Transverse colon (tissue), 4 donors: Measurements from ENCODE around the gene RAPGEF5. TPM values are rescaled to one million over a fixed set of nuclear protein-coding genes. Genes with fewer than 3 reads are reported as not detected.

ENCODE experiments used
- DNase-seq: peaks from one replicate; pipeline ENCODE4 v3.0.0-alpha.2; 2019
- H3K27ac ChIP-seq, 4 donors: fragments of 200-600 bp; sonication (generic); 2 replicates each; pipeline ENCODE4 v1.5.1; 2016 to 2018; ENCODE audit warnings: inconsistent platforms in 4 of 4
- H3K27me3 ChIP-seq: fragments of 200-600 bp; sonication (generic); 2 replicates; pipeline ENCODE4 v1.5.1; 2017; ENCODE audit warnings: inconsistent platforms
- H3K36me3 ChIP-seq, 4 donors: fragments of 200-600 bp; sonication (generic); 2 replicates each; pipeline ENCODE4 v1.5.1; 2017 to 2019; ENCODE audit warnings: inconsistent platforms in 4 of 4
- H3K4me1 ChIP-seq, 4 donors: fragments of 200-600 bp; sonication (generic); 2 replicates each; pipeline ENCODE4 v1.5.1; 2017 to 2020; ENCODE audit warnings: inconsistent platforms in 4 of 4
- H3K4me3 ChIP-seq, 4 donors: fragments of 200-600 bp; sonication (generic); 1 replicate in 1 of 4; 2 replicates in 3 of 4; pipeline versions ENCODE4 v1.5.1 to v1.6.1; 2017 to 2019; ENCODE audit warnings: inconsistent platforms in 4 of 4
- H3K9me3 ChIP-seq, 2 donors: fragments of 200-600 bp; sonication (generic); 2 replicates each; pipeline ENCODE4 v1.5.1; 2017 to 2019; ENCODE audit warnings: inconsistent platforms in 2 of 2
- EP300 ChIP-seq: sonication (generic); formaldehyde crosslinking; IDR thresholded peaks from one replicate; pipeline ENCODE4 v1.6.1; 2017; ENCODE audit warnings: antibody characterized with exemption, low read depth
- POLR2A ChIP-seq: fragments of 450-650 bp; IDR thresholded peaks from one replicate; pipeline ENCODE4 v1.6.1; 2016; ENCODE audit warnings: antibody characterized with exemption, mild to moderate bottlenecking, moderate library complexity
- POLR2AphosphoS5 ChIP-seq, 3 donors: sonication (generic); formaldehyde crosslinking; IDR thresholded peaks; one replicate each; pipeline ENCODE4 v1.6.1; 2016; ENCODE audit warnings: antibody characterized with exemption in 3 of 3
- WGBS, 2 donors: methylation state at CpG; one replicate each; pipeline ENCODE4 v1.1.5; 2018; ENCODE audit warnings: low coverage in 1 of 2; 5-methylcytosine and 5-hydroxymethylcytosine counted together
- in situ Hi-C, 4 donors: fragments of 200-750 bp; cut with MboI; loops; one replicate each; pipeline versions ENCODE4 v1.15.0 to v1.15.1; 2017; ENCODE audit warnings: low sequenced_read_pairs in 3 of 4, low pct_ligation_motif_present in 1 of 4, low pct_unique_long_range_greater_than_20kb in 1 of 4
- intact Hi-C: fragments of 100-400 bp; cut with DNase I; formaldehyde crosslinking; loops from one replicate; pipeline ENCODE4 v1.15.1; 2023; ENCODE audit warnings: low total_unique reads
- total RNA-seq, 4 donors: library from RNA; depleted of rRNA; stranded (reverse); fragments of >200 nt; gene quantifications; one replicate each; pipeline ENCODE4 v1.1.0, GENCODE V29; 2016
- TF ChIP-seq, protein P1 (sequence below), 5 experiments: fragments of 200-600 bp in 3 of 5; fragments of 450-650 bp in 2 of 5; sonication (generic) in 3 of 5; IDR thresholded peaks; 1 replicate in 2 of 5; 2 replicates in 3 of 5; pipeline ENCODE4 v1.5.1; 2016 to 2017; ENCODE audit warnings: antibody characterized with exemption in 5 of 5, inconsistent platforms in 3 of 5, mild to moderate bottlenecking in 2 of 5, moderate library complexity in 1 of 5

Gene RAPGEF5
- total RNA-seq, 4 donors from 2014 or later: 82.3 to 112 (median 100) TPM

DNA sequence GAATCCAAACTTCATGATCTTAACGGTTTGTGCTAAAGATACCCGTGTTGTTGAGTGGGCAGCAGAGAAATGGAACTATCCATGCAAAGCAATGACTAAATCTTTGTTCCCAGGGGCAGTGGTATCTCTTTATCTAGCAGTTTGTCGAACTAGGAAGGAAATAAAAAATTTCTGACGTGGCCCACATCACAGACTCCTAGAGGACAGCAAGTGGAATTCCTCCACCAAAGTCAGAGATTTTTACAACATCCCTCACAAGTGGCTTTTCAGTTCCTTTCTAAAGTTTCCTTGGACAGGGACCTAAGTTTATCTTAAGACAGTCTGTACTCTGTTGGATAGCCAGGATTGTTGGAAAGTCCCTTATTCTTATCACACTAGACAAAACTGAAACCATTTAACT is 136.0 kb downstream of the RAPGEF5 start:
- in situ Hi-C loops: no loop called here
- H3K27ac ChIP-seq: peak overlapping the region in 3 of 4 donors; percentile 39 to 52 (median 49)
- intact Hi-C loops: no loop called here
- no peak for DNase-seq
- no peaks in the 10 kb centered on the region for H3K27me3 ChIP-seq
- TF ChIP-seq, protein P1, sequence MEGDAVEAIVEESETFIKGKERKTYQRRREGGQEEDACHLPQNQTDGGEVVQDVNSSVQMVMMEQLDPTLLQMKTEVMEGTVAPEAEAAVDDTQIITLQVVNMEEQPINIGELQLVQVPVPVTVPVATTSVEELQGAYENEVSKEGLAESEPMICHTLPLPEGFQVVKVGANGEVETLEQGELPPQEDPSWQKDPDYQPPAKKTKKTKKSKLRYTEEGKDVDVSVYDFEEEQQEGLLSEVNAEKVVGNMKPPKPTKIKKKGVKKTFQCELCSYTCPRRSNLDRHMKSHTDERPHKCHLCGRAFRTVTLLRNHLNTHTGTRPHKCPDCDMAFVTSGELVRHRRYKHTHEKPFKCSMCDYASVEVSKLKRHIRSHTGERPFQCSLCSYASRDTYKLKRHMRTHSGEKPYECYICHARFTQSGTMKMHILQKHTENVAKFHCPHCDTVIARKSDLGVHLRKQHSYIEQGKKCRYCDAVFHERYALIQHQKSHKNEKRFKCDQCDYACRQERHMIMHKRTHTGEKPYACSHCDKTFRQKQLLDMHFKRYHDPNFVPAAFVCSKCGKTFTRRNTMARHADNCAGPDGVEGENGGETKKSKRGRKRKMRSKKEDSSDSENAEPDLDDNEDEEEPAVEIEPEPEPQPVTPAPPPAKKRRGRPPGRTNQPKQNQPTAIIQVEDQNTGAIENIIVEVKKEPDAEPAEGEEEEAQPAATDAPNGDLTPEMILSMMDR (IDR thresholded peaks at IDR 0.05): no peak
- TF ChIP-seq POLR2AphosphoS5 (IDR thresholded peaks at IDR 0.05) (no peak), EP300 (no peak), POLR2A (no peak)
- no peaks in the 10 kb centered on the region for H3K4me1 ChIP-seq
- 56% methylated on average over 4 of the region's 4 CpGs; no CpG with 5 or more reads in 1 of the 2 donors for WGBS, 2 donors
- no peaks in the 10 kb centered on the region for H3K9me3 ChIP-seq
- no peak overlapping the region for H3K4me3 ChIP-seq
- H3K36me3 ChIP-seq: no peaks in the 10 kb centered on the region

DNA sequence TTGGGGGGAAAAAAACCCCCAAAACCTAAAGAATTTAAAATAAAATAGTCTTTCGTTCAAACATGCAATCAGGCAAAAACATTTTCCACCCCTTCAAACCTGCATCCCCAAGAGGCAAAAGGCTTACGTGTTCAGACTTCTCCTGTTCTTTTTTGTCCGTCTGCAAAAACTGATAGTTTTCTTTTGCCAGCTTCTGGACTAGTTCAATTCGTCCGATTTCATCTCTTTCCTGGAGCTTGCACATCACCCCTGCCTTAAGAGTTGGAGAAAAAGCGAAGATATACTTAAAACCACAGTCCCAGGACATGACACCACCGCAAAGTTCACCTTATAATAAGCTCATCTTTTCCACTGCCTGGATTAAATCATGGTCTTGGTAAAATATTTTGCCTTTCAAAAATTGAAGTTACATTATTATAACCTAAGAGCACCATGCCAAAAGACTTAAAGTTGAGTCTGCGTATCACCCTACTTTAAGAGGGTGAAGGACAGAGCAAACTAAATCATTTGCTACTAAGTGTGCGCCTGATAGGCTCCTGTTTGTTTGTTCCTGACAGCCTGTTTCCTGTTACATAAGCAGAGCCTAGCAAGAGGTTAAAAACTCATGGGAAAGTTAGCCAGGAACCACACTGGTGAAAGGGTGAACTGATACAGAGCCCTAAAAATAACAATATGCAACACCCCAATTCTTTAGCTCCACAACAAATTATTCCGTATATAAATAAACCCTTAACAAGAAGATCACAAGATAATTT is 137.0 kb downstream of the RAPGEF5 start:
- Histone ChIP-seq H3K4me1 (no peaks in the 10 kb centered on the region), H3K27me3 (no peaks in the 10 kb centered on the region), H3K9me3 (no peaks in the 10 kb centered on the region), H3K36me3 (no peaks in the 10 kb centered on the region), H3K4me3 (peak overlapping the region in 2 of 4 donors; percentile 4 to 8), H3K27ac (peak overlapping the region; percentile 20 to 52 (median 46))
- 69 to 70% methylated on average over 10 of the region's 10 CpGs for WGBS, 2 donors
- TF ChIP-seq POLR2A: no peak
- no peak for TF ChIP-seq EP300
- TF ChIP-seq POLR2AphosphoS5 (IDR thresholded peaks at IDR 0.05): no peak
- TF ChIP-seq, protein P1 (IDR thresholded peaks at IDR 0.05): no peak
- intact Hi-C loops (no loop called here), in situ Hi-C loops (no loop called here)
- DNase-seq: no peak

DNA sequence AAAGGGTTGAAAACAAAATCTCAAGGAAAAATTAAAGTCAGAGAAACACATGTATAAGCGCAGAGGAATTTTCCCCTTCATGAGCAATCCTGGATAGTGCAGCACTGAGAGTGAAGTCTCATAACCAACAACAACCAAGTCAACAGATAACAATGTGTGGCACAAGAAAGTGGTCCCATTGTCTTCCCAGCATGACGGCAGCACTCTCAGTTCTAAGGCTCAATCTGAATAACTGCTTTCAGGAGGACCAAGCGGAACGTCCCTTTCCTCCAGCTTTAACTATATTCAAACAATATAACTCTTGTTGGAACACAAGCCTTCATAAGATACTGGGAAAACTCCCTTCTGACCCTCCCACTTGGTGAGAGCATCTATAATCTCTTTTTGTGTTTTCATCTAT is 137.9 kb downstream of the RAPGEF5 start:
- H3K4me3 ChIP-seq: peak overlapping the region in 2 of 4 donors; percentile 4 to 8
- H3K27ac ChIP-seq: peak overlapping the region; percentile 18 to 52 (median 46)
- in situ Hi-C loops: no loop called here
- H3K9me3 ChIP-seq: no peaks in the 10 kb centered on the region
- H3K36me3 ChIP-seq: no peaks in the 10 kb centered on the region
- TF ChIP-seq, protein P1 (IDR thresholded peaks at IDR 0.05): no peak
- peak in 1 of 3 donors; percentile 31 for TF ChIP-seq POLR2AphosphoS5 (IDR thresholded peaks at IDR 0.05)
- no peak for TF ChIP-seq POLR2A
- no peaks in the 10 kb centered on the region for H3K4me1 ChIP-seq
- intact Hi-C loops: no loop called here
- no peak for DNase-seq
- WGBS, 2 donors: 71 to 86% methylated on average over 3 to 4 of the region's 4 CpGs
- no peaks in the 10 kb centered on the region for H3K27me3 ChIP-seq

DNA sequence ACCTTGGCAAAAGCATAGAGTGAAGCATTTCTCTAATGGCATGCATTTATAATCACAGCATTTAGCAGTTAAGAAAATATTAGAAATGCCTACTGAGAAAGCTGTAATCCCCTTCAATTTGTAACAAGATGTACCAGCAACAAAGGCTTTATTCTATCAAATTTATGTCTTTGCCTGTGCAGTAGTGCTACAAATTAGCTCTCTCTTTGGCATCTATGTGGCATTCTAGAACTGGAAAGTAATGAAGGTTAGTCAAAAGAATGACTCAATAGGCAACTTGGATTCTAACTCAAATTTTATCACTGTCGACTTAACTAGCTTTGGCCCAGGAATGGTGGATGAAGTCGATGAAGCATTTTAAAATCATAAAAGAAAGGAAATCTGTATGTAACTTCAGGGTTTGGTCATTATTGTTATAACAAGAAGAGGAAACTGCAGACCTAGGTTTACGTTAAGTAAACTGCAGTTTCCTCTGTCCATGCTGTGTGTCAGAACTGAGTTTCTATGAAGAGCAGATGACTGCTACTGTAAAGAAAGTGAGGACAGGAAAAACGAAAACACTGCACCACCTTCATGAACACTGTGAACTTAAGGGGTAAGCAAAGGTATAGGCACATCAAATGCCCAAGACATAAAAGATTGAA is 140.0 kb downstream of the RAPGEF5 start:
- Histone ChIP-seq H3K27ac (peak overlapping the region in 2 of 4 donors; percentile 2 to 6), H3K9me3 (no peaks in the 10 kb centered on the region), H3K27me3 (no peaks in the 10 kb centered on the region), H3K36me3 (no peaks in the 10 kb centered on the region), H3K4me1 (no peaks in the 10 kb centered on the region), H3K4me3 (no peak overlapping the region)
- DNase-seq: no peak
- 59 to 66% methylated on average over 4 of the region's 4 CpGs for WGBS, 2 donors
- no peak for TF ChIP-seq POLR2A
- TF ChIP-seq EP300: no peak
- TF ChIP-seq POLR2AphosphoS5 (IDR thresholded peaks at IDR 0.05): no peak
- TF ChIP-seq, protein P1 (IDR thresholded peaks at IDR 0.05): no peak
- intact Hi-C loops (no loop called here), in situ Hi-C loops (no loop called here)
